Ascending aorta (tissue), 2 donors: Measurements from ENCODE around the gene NOTCH2. TPM values are rescaled to one million over a fixed set of nuclear protein-coding genes. Genes with fewer than 3 reads are reported as not detected.

Experiments used
- DNase-seq, 2 donors: peaks; one replicate each; pipeline ENCODE4 v3.0.0-alpha.2; 2019; ENCODE audit warnings: low spot score in 2 of 2
- H3K27ac ChIP-seq, 2 donors: fragments of 200-600 bp; sonication (generic); one replicate each; pipeline ENCODE4 v1.5.1; 2016 to 2017; ENCODE audit warnings: mild to moderate bottlenecking in 1 of 2
- H3K27me3 ChIP-seq: fragments of 200-600 bp; sonication (generic); one replicate; pipeline ENCODE4 v1.5.1; 2017
- H3K36me3 ChIP-seq, 2 donors: fragments of 200-600 bp; sonication (generic); one replicate each; pipeline ENCODE4 v1.5.1; 2016
- H3K4me1 ChIP-seq, 2 donors: fragments of 200-600 bp; sonication (generic); one replicate each; pipeline ENCODE4 v1.5.1; 2016 to 2017; ENCODE audit warnings: mild to moderate bottlenecking in 1 of 2
- H3K4me3 ChIP-seq, 2 donors: fragments of 200-600 bp; sonication (generic); one replicate each; pipeline ENCODE4 v1.5.1; 2016 to 2017; ENCODE audit warnings: mild to moderate bottlenecking in 1 of 2
- H3K9me3 ChIP-seq, 2 donors: fragments of 200-600 bp; sonication (generic); one replicate each; pipeline ENCODE4 v1.5.1; 2016
- intact Hi-C: fragments of 100-400 bp; cut with DNase I; formaldehyde crosslinking; loops from one replicate; pipeline ENCODE4 v1.15.1; 2023
- total RNA-seq: library from RNA; depleted of rRNA; stranded (reverse); fragments of >200 nt; gene quantifications from one replicate; pipeline ENCODE4 v1.1.0, GENCODE V29; 2016
- TF ChIP-seq, protein P1 (sequence below), 3 experiments: fragments of 200-600 bp in 2 of 3; fragments of 450-650 bp in 1 of 3; sonication (generic) in 2 of 3; IDR thresholded peaks; one replicate each; pipeline ENCODE4 v1.5.1; 2016 to 2019; ENCODE audit warnings: antibody characterized with exemption in 3 of 3, mild to moderate bottlenecking in 1 of 3, moderate library complexity in 1 of 3

NOTCH2 gene
- total RNA-seq, 1 donor from 2014 or later = 80.4 TPM

DNA sequence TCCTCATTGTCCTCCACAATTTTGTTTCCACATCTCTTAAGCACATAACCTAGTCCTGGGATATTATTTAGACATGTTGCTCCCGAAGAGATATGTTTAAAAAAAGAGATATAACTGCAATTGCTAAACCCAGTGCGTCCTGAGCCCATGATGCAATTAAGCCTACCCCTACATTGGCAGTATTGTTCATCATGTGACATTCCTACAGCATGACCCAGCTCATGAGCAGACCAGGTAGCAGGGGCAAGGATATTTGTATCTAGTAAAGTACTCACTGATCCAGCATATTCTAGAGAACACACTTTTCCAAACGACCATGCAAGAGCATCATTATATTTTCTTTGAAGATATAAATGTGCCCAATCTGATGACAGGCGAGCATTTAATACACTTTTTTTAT lies 174.4 kb downstream of the NOTCH2 start:
- DNase-seq = no peak
- Histone ChIP-seq H3K4me3 (no peak overlapping the region), H3K4me1 (no peaks in the 10 kb centered on the region), H3K9me3 (no peaks in the 10 kb centered on the region), H3K36me3 (no peaks in the 10 kb centered on the region), H3K27me3 (no peaks in the 10 kb centered on the region), H3K27ac (no peak overlapping the region)
- TF ChIP-seq, protein P1, sequence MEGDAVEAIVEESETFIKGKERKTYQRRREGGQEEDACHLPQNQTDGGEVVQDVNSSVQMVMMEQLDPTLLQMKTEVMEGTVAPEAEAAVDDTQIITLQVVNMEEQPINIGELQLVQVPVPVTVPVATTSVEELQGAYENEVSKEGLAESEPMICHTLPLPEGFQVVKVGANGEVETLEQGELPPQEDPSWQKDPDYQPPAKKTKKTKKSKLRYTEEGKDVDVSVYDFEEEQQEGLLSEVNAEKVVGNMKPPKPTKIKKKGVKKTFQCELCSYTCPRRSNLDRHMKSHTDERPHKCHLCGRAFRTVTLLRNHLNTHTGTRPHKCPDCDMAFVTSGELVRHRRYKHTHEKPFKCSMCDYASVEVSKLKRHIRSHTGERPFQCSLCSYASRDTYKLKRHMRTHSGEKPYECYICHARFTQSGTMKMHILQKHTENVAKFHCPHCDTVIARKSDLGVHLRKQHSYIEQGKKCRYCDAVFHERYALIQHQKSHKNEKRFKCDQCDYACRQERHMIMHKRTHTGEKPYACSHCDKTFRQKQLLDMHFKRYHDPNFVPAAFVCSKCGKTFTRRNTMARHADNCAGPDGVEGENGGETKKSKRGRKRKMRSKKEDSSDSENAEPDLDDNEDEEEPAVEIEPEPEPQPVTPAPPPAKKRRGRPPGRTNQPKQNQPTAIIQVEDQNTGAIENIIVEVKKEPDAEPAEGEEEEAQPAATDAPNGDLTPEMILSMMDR (IDR thresholded peaks at IDR 0.05) = no peak
- intact Hi-C loops = no loop called here

DNA sequence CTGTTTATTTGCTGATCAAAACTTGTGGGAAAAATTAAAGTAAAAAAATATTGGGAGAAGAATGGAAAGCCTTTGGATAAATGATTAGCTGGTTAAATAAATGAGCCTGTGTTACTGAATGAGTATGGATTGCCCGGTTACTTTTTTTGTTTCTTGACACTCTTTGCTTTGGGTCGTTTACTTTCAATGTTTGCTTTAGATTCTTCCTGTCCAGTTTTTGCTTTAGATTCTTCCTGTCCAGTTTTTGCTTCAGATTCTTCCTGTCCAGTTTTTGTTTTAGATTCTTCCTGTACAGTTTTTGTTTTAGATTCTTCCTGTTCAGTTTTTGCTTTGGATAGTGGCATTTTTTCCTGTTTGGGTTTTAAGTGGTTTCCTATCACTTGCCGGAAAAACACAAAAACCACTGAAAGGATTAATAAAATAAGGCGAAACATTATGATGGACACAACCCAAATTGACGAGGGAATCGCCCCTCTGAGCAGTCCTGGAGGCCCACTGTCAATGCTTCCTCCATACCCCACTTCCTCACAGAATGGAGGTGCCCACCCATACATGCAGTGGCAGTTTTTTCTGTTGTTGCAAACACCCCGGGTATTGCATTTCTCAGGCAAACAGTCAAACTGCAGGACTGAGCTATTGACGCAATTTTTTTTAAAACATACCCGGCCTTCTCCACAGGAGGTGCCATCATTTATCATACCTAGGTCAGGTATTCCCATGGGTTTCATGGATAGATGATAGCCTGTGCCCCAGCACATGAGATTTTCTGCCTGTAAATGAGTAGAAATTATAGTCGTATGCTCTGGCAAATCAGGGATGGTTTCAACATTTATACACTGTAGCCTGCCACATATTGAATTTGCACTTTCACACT lies 175.4 kb downstream of the NOTCH2 start:
- TF ChIP-seq, protein P1 (IDR thresholded peaks at IDR 0.05) = no peak
- DNase-seq = no peak
- Histone ChIP-seq H3K4me1 (no peaks in the 10 kb centered on the region), H3K27me3 (no peaks in the 10 kb centered on the region), H3K9me3 (no peaks in the 10 kb centered on the region), H3K36me3 (no peaks in the 10 kb centered on the region), H3K4me3 (no peak overlapping the region), H3K27ac (no peak overlapping the region)
- intact Hi-C loops = no loop called here

DNA sequence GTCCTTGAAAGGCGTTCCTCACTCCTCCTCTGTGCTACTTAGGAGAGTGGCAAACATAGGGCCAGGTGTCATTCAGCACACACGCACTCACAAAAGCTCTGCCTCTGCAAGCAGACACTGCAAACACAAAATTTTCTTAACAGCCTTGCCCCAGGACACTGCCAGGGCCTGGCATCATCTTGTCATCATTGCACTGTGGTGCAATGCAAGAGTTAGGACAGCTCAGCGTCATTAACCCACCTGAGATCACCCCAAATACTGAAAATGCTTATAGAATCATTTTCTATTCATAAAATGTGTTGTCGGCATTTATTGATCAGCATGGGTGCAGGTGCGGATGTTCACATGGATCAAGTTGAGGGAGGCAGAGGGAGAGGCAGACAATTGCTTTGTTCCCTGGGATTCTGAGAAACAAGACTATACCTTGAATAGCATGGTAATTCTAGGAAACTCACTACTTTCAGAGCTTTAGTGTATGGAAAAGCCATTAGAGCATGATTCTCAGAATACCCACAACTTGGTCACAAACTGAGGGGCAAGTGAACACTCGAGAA lies 176.1 kb downstream of the NOTCH2 start:
- Histone ChIP-seq H3K27ac (no peak overlapping the region), H3K36me3 (no peaks in the 10 kb centered on the region), H3K27me3 (no peaks in the 10 kb centered on the region), H3K4me1 (no peaks in the 10 kb centered on the region), H3K4me3 (no peak overlapping the region), H3K9me3 (no peaks in the 10 kb centered on the region)
- DNase-seq = no peak
- intact Hi-C loops = no loop called here
- TF ChIP-seq, protein P1 (IDR thresholded peaks at IDR 0.05) = no peak

DNA sequence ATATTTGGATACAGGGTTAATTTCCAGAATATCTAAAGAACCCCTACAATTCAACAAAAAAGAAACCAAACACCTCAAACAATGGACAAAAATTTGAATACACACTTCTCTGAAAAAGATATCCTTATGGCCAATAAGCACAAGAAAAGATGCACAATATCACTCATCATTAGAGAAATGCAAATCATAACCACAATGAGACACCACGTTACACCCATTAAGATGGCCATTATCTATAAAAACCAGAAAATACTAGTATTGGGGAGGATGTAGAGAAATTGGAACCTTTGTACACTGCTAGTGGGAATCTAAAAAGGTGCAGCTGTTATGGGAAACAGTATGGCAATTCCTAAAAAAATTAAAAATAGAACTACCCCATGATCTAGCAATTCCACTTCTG lies 178.1 kb downstream of the NOTCH2 start:
- TF ChIP-seq, protein P1 (IDR thresholded peaks at IDR 0.05) = no peak
- H3K36me3 ChIP-seq = no peaks in the 10 kb centered on the region
- H3K27me3 ChIP-seq = no peaks in the 10 kb centered on the region
- H3K4me3 ChIP-seq = no peak overlapping the region
- H3K9me3 ChIP-seq = no peaks in the 10 kb centered on the region
- DNase-seq = no peak
- no peak overlapping the region for H3K27ac ChIP-seq
- intact Hi-C loops = no loop called here
- no peaks in the 10 kb centered on the region for H3K4me1 ChIP-seq

DNA sequence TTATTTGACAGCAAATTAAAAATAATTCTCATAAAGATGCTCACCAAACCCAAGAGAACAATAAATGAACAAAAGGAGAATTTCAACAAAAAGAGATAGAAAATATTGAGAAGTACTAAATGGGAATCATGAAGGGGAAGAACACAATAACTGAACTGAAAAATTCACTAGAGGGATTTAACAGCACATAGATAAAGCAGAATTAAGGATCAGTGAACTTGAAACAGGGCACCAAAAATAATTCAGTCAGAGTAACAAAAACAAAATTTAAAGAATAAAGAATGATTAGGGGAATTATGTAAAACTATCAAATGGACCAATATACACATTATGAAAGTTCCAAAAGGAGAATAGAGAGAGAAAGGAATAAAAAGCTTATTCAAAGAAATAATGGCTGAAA lies 181.0 kb downstream of the NOTCH2 start:
- H3K27ac ChIP-seq = no peak overlapping the region
- peaks cover 0 to 8% of the 10 kb centered on the region in 2 donors for H3K4me1 ChIP-seq
- no peaks in the 10 kb centered on the region for H3K27me3 ChIP-seq
- no peak overlapping the region for H3K4me3 ChIP-seq
- intact Hi-C loops = no loop called here
- DNase-seq = no peak
- H3K36me3 ChIP-seq = no peaks in the 10 kb centered on the region
- TF ChIP-seq, protein P1 (IDR thresholded peaks at IDR 0.05) = no peak
- no peaks in the 10 kb centered on the region for H3K9me3 ChIP-seq
